ENCODE results near the gene PIGT. TPM values are rescaled to one million over a fixed set of nuclear protein-coding genes. Genes with fewer than 3 reads are reported as not detected.

Gene PIGT
- 142 TPM for total RNA-seq

DNA sequence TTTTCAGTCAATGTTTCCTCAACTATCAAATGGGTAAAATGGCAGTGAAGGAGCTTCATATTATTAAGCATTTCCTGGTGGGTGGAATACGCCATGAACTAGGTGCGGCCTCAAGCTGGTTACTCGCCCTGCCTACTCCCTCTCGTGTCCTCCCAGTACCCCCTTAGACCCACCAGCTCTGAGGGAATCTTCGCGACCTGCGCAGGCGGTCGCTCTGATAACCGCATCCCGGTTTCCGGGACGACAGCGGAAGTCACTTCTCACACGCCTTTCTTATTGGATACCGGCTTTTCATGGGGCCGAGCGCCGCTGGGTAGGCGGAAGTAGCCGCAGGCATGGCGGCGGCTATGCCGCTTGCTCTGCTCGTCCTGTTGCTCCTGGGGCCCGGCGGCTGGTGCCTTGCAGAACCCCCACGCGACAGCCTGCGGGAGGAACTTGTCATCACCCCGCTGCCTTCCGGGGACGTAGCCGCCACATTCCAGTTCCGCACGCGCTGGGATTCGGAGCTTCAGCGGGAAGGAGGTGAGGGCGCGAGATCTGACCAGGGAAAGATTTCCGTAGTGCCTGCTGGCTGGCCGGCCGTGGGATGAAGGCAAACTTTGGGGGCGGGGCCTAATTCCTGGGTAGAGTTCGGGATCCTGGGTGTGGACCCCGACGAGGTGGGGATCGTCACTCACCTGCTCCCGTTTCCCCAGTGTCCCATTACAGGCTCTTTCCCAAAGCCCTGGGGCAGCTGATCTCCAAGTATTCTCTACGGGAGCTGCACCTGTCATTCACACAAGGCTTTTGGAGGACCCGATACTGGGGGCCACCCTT, at the start of gene PIGT:
Gene PIGT, plus strand, starts transcription at position 320 of the 816 bp plus-strand sequence. Its CDS starts 16 bp downstream, at position 336.
- DNase-seq (ENCODE audit: low spot score in 2 of 2): peak; percentile 64 to 94
- intact Hi-C loops (cut with DNase I): loop anchor here (1.0 to 2.0 kb wide), 3 partner anchors 9 to 53 kb away; partner anchors contain the start of gene SYS1
- no peaks in the 10 kb centered on the region for H3K27me3 ChIP-seq
- peaks cover 6 to 25% of the 10 kb centered on the region in 2 donors for H3K4me1 ChIP-seq
- peak within 1 kb of the TSS; percentile 76 to 83 for H3K27ac ChIP-seq
- TF ChIP-seq, protein P1, sequence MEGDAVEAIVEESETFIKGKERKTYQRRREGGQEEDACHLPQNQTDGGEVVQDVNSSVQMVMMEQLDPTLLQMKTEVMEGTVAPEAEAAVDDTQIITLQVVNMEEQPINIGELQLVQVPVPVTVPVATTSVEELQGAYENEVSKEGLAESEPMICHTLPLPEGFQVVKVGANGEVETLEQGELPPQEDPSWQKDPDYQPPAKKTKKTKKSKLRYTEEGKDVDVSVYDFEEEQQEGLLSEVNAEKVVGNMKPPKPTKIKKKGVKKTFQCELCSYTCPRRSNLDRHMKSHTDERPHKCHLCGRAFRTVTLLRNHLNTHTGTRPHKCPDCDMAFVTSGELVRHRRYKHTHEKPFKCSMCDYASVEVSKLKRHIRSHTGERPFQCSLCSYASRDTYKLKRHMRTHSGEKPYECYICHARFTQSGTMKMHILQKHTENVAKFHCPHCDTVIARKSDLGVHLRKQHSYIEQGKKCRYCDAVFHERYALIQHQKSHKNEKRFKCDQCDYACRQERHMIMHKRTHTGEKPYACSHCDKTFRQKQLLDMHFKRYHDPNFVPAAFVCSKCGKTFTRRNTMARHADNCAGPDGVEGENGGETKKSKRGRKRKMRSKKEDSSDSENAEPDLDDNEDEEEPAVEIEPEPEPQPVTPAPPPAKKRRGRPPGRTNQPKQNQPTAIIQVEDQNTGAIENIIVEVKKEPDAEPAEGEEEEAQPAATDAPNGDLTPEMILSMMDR (IDR thresholded peaks at IDR 0.05): no peak
- H3K36me3 ChIP-seq: peaks cover 20 to 34% of the 10 kb centered on the region in 2 donors
- H3K9me3 ChIP-seq: no peaks in the 10 kb centered on the region
- H3K4me3 ChIP-seq: peak within 1 kb of the TSS; percentile 89 to 91

DNA sequence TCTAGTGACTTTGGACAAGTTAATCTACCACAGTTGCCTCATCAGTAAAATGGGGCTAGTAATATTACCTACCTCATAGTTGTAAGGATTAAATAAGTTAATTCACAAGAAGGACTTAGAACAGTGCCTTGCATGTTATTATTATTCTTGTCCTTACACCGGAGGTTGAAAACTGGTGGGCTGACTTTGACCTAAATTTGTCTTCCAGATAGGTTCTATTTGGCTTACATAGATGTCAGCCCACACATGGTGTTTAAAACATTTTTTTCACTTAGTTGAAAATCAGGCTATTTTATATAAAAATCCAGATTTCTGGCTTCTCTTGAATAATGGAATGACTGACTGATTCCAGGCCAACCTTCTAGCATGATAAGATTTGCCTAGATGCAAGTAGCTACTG, 49.7 kb upstream of the PIGT start:
- Histone ChIP-seq H3K9me3 (no peaks in the 10 kb centered on the region), H3K4me3 (no peak overlapping the region), H3K36me3 (peaks cover 24 to 36% of the 10 kb centered on the region in 2 donors), H3K27ac (no peak overlapping the region), H3K4me1 (peaks cover 0 to 10% of the 10 kb centered on the region in 2 donors), H3K27me3 (no peaks in the 10 kb centered on the region)
- no peak for DNase-seq (ENCODE audit: low spot score in 2 of 2)
- TF ChIP-seq, protein P1 (IDR thresholded peaks at IDR 0.05): no peak
- intact Hi-C loops (cut with DNase I): no loop called here

DNA sequence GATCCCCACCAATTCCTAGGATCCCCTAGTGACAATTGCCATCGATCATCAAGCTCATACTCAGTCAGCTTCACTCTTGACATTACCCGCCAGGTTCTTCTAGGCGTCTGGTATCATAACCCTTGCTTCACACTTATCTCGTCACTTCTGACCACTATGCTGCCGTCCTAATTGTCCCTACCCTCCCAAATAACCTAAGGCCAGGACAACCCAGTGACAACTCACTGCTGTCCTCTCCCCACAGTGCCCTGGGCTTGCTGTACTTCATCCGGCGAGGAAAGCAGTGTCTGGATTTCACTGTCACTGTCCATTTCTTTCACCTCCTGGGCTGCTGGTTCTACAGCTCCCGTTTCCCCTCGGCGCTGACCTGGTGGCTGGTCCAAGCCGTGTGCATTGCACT, 49.3 kb upstream of the PIGT start:
- TF ChIP-seq, protein P1 (IDR thresholded peaks at IDR 0.05): no peak
- H3K9me3 ChIP-seq: no peaks in the 10 kb centered on the region
- H3K4me1 ChIP-seq: peaks cover 0 to 10% of the 10 kb centered on the region in 2 donors
- H3K27me3 ChIP-seq: no peaks in the 10 kb centered on the region
- no peak overlapping the region for H3K4me3 ChIP-seq
- intact Hi-C loops (cut with DNase I): no loop called here
- peaks cover 24 to 36% of the 10 kb centered on the region in 2 donors for H3K36me3 ChIP-seq
- H3K27ac ChIP-seq: no peak overlapping the region
- DNase-seq (ENCODE audit: low spot score in 2 of 2): no peak

DNA sequence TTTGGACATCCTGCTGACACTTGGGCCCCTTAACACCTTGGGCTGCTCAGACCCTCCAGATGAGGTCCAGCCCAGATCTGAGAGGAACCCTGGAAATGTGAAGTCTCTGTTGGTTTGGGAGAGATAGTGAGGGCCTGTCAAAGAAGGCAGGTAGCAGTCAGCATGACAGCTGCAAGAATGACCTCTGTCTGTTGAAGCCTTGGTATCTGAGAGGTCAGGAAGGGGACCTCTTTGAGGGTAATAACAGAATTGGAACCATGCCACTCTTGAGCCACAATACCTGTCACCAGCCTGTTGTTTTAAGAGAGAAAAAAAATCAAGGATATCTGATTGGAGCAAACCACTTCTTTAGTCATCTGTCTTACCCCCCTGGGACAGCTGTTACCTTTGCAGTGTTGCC, 48.8 kb upstream of the PIGT start:
- Histone ChIP-seq H3K27ac (no peak overlapping the region), H3K9me3 (no peaks in the 10 kb centered on the region), H3K27me3 (no peaks in the 10 kb centered on the region), H3K4me1 (peaks cover 0 to 10% of the 10 kb centered on the region in 2 donors), H3K36me3 (peaks cover 24 to 36% of the 10 kb centered on the region in 2 donors), H3K4me3 (no peak overlapping the region)
- DNase-seq (ENCODE audit: low spot score in 2 of 2): no peak
- intact Hi-C loops (cut with DNase I): no loop called here
- TF ChIP-seq, protein P1 (IDR thresholded peaks at IDR 0.05): no peak

DNA sequence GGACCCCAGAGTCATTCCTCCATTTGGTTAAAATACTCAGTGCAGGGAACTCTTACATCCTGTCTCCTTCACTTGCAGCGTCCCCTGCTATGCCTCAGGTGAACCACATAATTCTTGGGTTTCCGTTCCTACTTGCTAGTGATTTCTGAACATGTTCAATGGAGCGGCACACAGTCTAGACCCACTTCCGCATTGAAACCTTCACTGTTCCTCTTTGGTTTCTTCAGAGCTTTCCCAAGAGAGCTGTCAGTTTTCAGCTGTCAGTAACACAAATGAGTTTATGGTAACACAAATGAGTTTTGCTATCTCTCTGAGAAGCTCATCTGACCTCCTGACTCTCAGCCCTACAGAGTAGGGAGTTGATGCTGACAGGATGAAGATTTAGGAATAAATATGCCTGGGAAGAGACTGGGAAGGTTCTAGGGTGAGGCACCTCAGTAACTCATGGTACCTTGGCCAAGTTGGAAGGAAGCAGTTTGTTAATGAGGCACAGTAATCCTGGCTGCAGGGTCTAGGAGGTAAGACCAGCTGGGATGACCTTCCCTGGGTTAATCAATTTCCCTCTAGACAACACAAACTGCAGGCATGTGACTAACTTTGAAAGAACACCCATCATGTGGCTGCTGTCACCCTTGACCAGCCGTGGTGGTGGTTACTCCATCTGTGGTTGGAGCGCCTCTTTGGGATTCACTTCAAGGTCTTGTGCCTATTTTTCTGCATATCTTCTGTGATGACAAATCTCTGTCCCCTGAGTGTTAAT, 47.5 kb upstream of the PIGT start:
- TF ChIP-seq, protein P1 (IDR thresholded peaks at IDR 0.05): no peak
- peaks cover 24 to 36% of the 10 kb centered on the region in 2 donors for H3K36me3 ChIP-seq
- intact Hi-C loops (cut with DNase I): no loop called here

More for the DNA sequence above, 47.5 kb upstream of the PIGT start:
- H3K4me1 ChIP-seq: peaks cover 0 to 13% of the 10 kb centered on the region in 2 donors
- DNase-seq (ENCODE audit: low spot score in 2 of 2): no peak
- H3K27me3 ChIP-seq: no peaks in the 10 kb centered on the region
- H3K4me3 ChIP-seq: no peak overlapping the region
- H3K27ac ChIP-seq: no peak overlapping the region
- no peaks in the 10 kb centered on the region for H3K9me3 ChIP-seq
